CD4-positive, alpha-beta T cell treated with Interleukin-17A for 4 hours (primary cell): ENCODE results near the gene TTC7B.
A peak's percentile ranks its signal among the peaks of the same experiment; 100 is the strongest.
"Not testable (repeated sequence)": the region's sequence is repeated elsewhere in the genome, so short reads cannot be mapped to it uniquely, and the experiment has no call there.

Source experiments
- DNase-seq: peaks from one replicate; pipeline ENCODE4 v3.0.0-alpha.2; 2020; ENCODE audit warnings: mixed read lengths

Gene TTC7B

GRCh38 chr14:90829677-90830076, 13.4 kb upstream of the TTC7B start:
- DNase-seq = no peak

GRCh38 chr14:90828642-90829487, 12.6 kb upstream of the TTC7B start:
- DNase-seq = peak; percentile 23

- DNase-seq = peak; percentile 91
Observed at GRCh38 chr14:90827919-90828610, 11.8 kb upstream of the TTC7B start.

- DNase-seq = not testable (repeated sequence)
Observed at GRCh38 chr14:90823542-90823941, 7.3 kb upstream of the TTC7B start.

- DNase-seq = peak; percentile 76
Observed at GRCh38 chr14:90820958-90821357, 4.7 kb upstream of the TTC7B start.

GRCh38 chr14:90819734-90820393, 3.6 kb upstream of the TTC7B start:
- DNase-seq = no peak

GRCh38 chr14:90818715-90819114, 2.5 kb upstream of the TTC7B start:
- DNase-seq = no peak

GRCh38 chr14:90816681-90817436, 629 bp upstream of the TTC7B start:
- DNase-seq = no peak

- no peak for DNase-seq
Observed at GRCh38 chr14:90815572-90815821, 733 bp downstream of the TTC7B start.

- no peak for DNase-seq
Observed at GRCh38 chr14:90814806-90815571, 1.2 kb downstream of the TTC7B start.

- no peak for DNase-seq
Observed at GRCh38 chr14:90813442-90813841, 2.8 kb downstream of the TTC7B start.

- no peak for DNase-seq
Observed at GRCh38 chr14:90812109-90812508, 4.1 kb downstream of the TTC7B start.

- DNase-seq = no peak
Observed at GRCh38 chr14:90811641-90812040, 4.6 kb downstream of the TTC7B start.

- no peak for DNase-seq
Observed at GRCh38 chr14:90810806-90811205, 5.4 kb downstream of the TTC7B start.

- no peak for DNase-seq
Observed at GRCh38 chr14:90809530-90810312, 6.5 kb downstream of the TTC7B start.

GRCh38 chr14:90808759-90809529, 7.3 kb downstream of the TTC7B start:
- DNase-seq = no peak

GRCh38 chr14:90807060-90807459, 9.2 kb downstream of the TTC7B start:
- no peak for DNase-seq

GRCh38 chr14:90805662-90806540, 10.3 kb downstream of the TTC7B start:
- no peak for DNase-seq

GRCh38 chr14:90805084-90805391, 11.2 kb downstream of the TTC7B start:
- DNase-seq = no peak
